ENCODE measurements around the gene LIN9.
"Not testable (repeated sequence)": the region's sequence is repeated elsewhere in the genome, so short reads cannot be mapped to it uniquely, and the experiment has no call there.

The LIN9 gene

GRCh38 chr1:226308723-226309397 is at the start of gene LIN9:
Gene LIN9 (minus strand): TSS chr1:226309164. CDS start chr1:226309139, 25 bp downstream.
- DNase-seq: peak; percentile 87

- DNase-seq: no peak
Measured at GRCh38 chr1:226357416-226357815, 48.5 kb upstream of the LIN9 start.

GRCh38 chr1:226355669-226356551 is 46.9 kb upstream of the LIN9 start:
- no peak for DNase-seq

- DNase-seq: no peak
Measured at GRCh38 chr1:226355016-226355415, 46.1 kb upstream of the LIN9 start.

- DNase-seq: no peak
Measured at GRCh38 chr1:226353698-226354525, 44.9 kb upstream of the LIN9 start.

GRCh38 chr1:226351709-226352108 is 42.7 kb upstream of the LIN9 start:
- DNase-seq: no peak

GRCh38 chr1:226350519-226350865 is 41.5 kb upstream of the LIN9 start:
- DNase-seq: no peak

- no peak for DNase-seq
Measured at GRCh38 chr1:226349801-226350518, 41.0 kb upstream of the LIN9 start.

- DNase-seq: no peak
Measured at GRCh38 chr1:226349081-226349480, 40.1 kb upstream of the LIN9 start.

GRCh38 chr1:226344441-226345259 is 35.7 kb upstream of the LIN9 start:
- no peak for DNase-seq

- DNase-seq: no peak
Measured at GRCh38 chr1:226342656-226343055, 33.7 kb upstream of the LIN9 start.

GRCh38 chr1:226340111-226340510 is 31.1 kb upstream of the LIN9 start:
- not testable (repeated sequence) for DNase-seq

- no peak for DNase-seq
Measured at GRCh38 chr1:226337276-226337875, 28.4 kb upstream of the LIN9 start.

GRCh38 chr1:226335661-226336060 is 26.7 kb upstream of the LIN9 start:
- DNase-seq: no peak

GRCh38 chr1:226332947-226333346 is 24.0 kb upstream of the LIN9 start:
- DNase-seq: no peak

- no peak for DNase-seq
Measured at GRCh38 chr1:226329237-226329636, 20.3 kb upstream of the LIN9 start.

GRCh38 chr1:226327761-226328162 is 18.8 kb upstream of the LIN9 start:
- DNase-seq: no peak

- no peak for DNase-seq
Measured at GRCh38 chr1:226325178-226325577, 16.2 kb upstream of the LIN9 start.

- DNase-seq: no peak
Measured at GRCh38 chr1:226324479-226324878, 15.5 kb upstream of the LIN9 start.

GRCh38 chr1:226322986-226323385 is 14.0 kb upstream of the LIN9 start:
- no peak for DNase-seq

GRCh38 chr1:226320930-226321329 is 12.0 kb upstream of the LIN9 start:
- no peak for DNase-seq
